Measurements from ENCODE around the gene VPS13A.

VPS13A gene

DNA sequence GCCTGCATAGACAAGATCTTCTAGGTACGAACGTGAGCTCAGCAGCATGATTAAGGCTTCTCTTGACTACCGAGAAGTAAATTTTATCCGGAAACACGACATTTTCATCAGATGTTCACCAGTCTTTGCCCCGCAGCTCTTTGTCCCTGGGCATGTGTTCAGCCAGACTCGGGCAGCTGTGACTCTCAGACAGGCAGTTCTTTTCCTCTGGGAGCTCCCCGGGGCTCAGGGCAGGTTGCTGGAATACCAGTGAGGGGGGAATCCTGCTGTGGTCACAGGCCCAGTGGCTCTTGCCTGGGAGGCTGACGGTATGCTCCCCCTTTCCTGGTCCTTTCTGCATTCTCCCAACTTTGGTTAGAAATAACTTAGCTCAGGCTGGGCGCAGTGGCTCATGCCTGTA is 284.7 kb downstream of the VPS13A start:
- no peak for DNase-seq

DNA sequence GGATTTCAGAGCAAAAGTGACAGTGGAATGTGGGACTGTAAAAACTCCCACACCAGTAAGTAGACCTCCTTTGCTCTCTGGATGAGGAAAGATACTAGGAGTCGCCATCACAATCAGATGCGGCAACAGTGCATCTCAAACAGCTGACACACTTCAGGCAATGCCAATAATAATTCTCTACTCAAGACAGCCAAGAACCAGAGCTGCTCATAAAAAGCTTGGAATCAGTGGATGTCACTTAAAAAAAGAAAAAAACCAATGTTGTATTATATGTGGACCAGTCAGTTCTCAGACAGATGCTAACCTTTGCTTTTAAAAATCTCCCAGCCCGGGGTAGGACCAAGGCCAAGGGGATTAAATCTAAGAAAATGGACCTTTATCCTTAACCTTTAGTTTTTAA is 285.8 kb downstream of the VPS13A start:
- no peak for DNase-seq

DNA sequence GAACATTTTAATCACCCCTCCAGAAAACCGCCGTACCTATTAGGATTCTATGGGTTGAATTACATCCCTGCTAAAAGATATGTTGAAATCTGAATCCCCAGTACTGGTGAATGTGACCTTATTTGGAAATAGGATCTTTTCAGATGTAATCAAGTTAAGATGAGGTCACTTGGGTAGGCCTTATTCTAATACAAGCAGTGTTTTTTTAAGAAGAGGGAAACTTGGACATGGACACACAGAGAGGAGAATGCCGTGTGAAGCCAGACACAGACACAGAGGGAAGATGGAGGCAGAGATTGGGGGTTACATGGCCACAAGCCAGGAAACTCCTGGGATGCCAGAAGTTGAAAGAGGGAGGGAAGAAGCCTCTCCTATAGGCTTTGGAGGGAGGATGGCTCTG is 287.3 kb downstream of the VPS13A start:
- DNase-seq, result no peak

DNA sequence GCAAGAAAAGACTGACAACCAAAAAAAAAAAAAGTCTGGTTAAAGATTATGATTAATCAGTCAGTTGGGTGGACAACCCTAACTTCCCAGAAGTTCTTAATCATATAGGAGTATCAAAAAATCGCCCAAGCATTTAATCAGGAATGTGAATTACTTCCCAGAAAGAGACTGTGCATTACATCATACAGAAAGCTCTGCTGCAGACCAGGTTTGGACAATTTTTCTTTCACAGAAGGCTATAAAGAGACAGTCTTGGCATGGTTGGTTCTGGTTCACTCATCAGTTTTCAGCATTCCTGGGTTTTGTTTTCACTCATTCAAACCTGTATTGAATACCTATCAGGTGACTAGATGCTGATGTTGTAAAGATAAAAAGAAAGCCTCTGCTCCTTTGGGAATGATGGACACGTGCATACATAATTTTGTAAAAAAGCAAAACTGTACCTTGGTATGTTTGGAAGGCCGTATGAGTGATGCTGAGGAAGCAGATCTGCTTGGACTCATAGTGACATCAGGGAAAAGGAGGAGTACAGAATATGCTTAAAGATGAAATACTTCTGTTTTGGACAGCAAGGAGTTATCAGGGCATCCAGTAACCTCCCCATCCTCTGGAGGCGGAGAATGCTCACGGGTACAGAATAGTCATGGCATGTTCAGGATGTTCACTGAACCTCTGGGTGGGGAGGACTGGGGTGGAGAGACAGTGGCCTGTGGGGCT is 292.3 kb downstream of the VPS13A start:
- DNase-seq, result no peak
